ENCODE data around the gene LRBA.
A peak's percentile ranks its signal among the peaks of the same experiment; 100 is the strongest.

The LRBA gene

DNA sequence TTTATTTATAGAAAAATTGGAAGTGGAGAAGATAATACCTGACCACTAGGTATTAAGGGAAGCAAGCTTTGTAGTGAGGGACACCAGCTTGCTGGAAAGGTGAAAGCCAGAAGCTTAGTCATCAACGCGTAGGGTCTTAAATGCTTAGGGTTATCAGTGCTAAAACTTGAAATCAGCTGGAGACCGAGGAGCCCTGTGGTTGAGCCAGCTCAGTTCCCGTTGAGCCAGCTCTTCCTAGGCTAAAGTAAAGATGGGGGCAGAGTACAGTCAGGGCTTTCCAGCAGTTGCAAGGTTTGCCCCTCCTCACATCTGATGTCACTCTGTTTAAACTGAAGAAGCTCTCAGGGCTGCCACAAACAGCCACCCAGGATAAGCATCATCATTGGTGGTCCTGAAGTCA is 696.1 kb downstream of the LRBA start:
- no peak for DNase-seq (ENCODE audit: low spot score)

DNA sequence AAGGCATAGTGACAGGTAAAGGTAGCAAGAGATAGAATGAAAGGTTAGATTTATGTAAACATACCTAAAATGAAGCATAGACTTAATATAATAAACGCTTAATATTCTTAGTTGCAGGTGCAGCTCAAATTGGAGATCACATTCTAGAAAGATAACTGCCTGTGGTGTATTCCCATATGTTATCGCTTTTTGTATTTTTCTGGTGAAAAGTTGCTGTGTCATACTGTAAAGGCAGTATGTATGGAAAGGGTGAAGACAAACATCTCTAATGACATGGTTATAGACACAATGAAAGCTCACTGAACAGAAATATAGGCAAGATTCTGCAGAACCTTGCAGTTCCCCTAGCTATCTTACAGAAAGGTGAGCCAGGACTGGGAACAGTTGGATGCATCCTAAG is 696.6 kb downstream of the LRBA start:
- DNase-seq (ENCODE audit: low spot score), result no peak

DNA sequence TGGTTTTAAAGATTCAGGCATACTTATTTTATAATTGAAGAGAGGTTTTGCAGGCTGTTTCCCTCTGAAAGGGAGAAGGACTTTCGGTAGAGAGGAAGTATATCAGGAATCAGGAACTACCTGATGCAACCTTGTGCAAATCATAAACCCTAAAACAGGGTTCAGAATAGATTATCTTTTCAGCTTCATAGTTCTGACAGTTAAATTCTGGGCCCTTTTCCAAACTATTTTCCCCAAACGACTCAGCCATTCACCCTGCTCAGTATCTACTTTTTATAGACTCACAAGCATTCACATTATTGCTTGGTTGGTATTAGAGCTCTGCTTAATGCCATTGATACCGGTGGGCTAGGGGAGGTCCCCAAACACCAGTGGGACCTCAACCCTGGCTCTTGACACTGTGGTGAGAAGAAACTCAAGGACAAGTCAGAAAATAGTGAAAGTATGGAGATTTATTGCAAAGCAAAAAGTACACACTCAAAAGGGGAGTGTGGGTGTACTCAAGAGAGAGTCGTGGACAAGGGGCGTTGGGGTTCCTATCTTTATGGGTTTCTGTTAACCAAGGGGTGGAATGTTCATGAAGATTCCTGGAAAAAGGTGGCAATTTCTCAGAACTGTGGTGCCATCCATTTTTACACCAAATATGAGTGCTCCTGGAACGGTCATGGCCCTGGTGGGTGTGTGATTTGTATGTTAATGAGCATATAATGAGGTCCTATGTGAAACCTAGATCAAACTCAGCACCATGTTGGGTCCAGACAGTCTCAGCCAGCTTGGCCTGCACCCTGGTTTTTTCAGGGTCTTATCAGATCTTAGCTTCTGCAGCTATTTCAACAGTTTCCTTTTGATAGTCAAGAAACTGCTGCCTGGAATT is 698.5 kb downstream of the LRBA start:
- no peak for DNase-seq (ENCODE audit: low spot score)

DNA sequence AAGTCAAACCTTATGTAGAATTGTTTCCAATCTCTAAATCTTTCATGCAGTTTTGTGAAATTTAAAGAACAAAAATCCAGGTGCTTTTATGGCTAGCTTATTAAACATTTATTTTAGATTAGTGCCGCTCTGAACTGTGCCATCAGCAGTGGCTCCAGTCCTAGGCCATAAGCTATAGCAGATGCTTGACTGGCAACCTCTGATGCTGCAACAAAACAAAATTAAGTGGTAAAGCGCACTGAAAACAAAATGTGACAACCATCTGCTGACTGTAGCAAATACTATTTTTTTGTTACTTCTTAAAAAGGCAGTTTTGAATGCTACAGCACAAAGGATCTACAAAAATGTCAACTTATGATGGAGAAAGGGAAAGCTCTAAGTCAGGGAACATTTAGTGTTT is 699.4 kb downstream of the LRBA start:
- DNase-seq (ENCODE audit: low spot score), result no peak

DNA sequence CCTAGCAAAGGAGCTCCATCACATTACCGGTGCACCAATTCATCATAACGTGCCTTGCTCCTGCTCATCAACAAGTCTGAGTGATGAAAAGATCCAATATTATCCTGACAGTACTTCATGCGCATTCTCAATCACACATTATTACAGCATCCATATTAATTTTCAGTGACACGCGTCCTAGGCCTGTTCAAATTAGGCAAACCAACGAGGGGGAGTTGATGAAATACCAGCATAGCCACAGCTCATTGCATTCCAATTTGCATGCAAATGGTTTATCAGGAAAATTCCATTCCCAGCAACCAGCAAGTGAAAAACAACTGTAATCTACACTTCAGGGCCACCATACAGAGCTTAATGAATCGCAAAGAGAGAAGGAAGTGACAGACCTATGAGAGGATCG is 699.9 kb downstream of the LRBA start:
- DNase-seq (ENCODE audit: low spot score), result no peak

DNA sequence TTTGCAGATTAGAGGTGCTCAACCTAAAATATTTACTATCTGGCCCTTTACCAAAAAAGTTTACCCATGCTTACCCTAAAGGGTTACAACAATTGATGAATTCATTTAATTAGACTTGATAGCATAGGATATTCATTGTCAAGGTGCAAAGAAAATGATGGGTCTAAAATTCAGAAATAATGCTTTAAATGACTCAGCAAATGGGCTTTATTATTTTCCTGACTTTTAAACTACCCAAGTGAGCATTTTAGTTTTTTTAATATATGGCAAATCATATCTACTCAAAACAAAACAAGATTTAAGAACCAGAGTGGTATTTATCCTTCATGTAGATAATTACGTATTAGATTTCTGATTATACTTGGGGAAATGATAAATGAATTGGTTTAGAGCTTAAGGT is 701.1 kb downstream of the LRBA start:
- no peak for DNase-seq (ENCODE audit: low spot score)

DNA sequence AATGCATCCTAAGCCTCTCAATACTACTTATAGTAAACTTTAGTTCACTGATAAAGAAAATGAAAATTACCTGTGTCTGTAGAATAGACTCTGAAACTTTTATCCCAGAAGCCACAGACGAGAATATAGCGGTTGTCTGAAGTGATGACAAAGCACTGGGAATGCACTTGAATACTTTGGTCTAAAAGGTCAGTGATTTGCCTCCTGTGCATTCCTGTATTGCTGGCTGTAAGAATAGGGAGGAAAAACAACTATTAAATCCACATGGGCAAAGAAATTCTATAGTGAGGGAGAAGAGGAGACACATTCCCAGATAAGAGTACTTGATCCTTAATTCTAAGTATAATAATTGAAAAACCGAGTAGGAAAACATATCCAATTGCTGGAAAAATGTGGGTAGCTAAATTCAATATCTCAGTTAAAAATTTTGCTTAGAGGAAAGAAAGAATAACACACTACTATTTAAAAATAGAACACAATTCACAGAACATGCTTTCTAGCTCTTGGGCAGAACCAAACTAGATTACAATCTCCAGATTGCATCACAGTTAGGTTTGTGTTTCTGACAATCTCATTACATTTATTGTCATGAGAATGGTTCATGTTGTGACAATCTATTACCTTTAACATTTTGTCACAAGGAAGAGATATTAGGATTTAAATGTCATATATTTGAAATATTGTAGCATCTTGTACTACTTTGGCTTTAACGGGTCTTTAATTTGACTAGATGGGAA is 704.8 kb downstream of the LRBA start:
- DNase-seq (ENCODE audit: low spot score), result no peak

DNA sequence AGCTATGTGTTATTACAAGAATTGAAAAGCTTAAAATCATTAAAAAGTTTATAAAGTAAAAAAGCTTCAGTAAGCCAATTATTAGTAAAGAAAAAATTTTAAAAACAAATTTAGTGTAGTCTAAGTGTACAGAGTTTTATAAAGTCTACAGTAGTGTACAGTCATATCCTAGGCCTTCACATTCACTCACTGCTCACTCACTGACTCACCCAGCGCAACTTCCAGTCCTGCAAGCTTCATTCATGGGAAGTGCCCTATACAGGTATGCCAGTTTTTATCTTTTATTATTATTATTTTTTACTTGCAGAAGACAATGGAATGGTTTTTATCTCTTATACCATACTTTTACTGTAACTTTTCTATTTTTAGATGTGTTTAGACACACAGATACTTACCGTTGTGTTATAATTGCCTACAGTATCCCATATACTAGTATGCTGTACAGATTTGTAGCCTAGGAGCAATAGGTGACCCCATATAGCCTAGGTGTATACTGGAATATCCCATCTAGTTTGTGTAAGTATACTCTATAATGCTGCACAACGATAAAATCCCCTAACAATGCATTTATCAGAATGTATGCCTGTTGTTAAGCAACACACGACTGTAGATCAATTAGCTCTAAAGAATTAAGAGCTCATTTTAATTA is 706.1 kb downstream of the LRBA start:
- DNase-seq (ENCODE audit: low spot score), result no peak

DNA sequence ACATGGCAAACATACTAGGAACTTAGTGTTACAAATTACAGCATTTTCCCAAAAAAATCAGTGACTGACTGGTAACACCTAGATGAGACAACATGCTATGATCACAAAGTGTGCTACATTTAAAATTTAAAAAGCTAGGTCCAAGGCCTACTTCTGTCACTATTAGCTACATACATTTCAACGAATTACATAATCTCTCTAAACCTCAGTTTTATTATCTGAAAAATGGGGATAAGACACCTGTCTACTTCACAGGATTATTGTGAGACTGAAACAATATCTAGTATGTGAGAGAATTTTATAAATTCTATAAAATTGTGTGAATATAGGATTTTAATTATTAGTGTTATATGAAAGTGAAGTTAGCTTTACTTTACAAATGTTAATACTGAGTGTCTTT is 708.4 kb downstream of the LRBA start:
- DNase-seq (ENCODE audit: low spot score), result no peak

DNA sequence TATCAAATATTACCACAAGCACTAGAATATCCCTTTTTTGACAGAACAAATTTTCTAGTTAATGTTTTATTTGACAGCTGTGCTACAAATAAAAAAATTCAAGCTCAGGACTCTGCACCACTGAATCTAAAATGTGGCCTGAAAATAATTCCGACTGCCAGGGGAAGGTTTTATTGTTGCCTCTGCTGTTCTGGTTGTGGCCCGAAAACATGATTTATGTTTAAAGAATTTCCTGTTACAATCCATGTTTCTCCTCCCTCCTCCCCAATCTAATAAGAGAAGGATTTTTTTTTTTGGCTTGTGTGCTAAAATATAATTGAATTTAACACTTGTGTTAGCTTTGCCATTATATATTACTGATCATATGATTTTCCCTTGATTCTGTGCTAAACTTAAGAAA is 709.1 kb downstream of the LRBA start:
- no peak for DNase-seq (ENCODE audit: low spot score)

DNA sequence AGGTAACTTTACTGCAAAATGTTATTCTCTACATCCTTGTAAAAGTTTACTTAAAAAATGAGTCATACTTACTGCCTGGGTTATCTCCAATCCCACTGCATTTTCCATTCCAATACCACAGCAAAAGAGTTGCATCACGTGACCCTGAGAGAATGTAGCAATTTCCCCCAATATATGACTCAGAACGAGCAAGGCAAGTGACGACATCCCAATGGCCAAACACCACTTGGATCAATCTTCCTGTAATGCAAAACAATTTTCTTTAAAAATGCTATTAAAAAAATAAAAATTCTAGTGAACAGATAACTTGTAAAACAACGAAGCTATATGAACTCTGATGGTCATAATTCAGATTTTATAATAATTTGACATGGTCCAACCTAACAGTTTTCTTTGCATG is 712.5 kb downstream of the LRBA start:
- DNase-seq (ENCODE audit: low spot score), result no peak

DNA sequence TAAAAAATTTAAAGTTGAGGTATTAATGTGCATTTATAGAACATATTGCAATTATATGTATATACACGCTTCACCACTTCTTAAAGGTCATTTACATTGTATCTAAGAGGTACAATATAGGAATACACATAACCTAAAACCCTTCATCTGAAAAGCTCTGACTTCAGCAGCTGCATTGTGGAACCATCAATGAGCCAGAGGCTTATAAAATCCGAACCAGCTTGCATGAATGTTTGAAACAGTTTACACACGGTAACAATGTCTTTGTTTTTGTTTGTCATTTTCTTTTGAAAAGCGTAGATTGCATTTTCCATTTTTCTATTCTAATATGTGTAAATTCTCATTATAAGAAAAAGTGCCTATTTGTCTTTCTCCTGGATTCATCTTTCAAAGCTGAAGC is 715.3 kb downstream of the LRBA start:
- no peak for DNase-seq (ENCODE audit: low spot score)

DNA sequence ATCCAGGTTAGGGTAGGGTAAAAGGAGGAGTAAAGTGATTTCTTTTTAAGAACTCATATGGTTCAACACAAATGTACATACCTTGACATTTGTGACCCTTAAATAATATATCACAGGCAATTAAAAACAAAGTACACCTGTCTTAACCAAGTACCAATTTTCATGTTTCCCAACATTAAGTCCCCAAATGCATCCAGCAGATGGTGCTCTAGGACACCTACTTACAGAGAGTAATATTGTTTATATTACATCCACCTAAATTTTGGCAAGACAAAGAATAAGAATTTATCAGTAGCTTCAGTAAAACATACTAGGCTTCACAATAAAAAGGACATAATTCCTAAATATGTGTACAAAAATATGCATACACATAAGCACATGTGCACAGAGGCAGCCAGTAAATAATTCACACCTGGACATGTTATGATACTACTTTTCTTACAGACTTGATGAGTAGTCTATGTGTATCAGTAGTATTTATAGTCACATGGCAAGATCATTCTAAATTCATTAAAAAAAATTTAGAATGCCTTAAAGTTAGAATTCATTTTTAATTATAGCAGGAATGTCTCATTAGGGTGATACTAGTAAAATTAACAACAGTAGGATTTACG is 717.1 kb downstream of the LRBA start:
- peak; percentile 47 for DNase-seq (ENCODE audit: low spot score)

DNA sequence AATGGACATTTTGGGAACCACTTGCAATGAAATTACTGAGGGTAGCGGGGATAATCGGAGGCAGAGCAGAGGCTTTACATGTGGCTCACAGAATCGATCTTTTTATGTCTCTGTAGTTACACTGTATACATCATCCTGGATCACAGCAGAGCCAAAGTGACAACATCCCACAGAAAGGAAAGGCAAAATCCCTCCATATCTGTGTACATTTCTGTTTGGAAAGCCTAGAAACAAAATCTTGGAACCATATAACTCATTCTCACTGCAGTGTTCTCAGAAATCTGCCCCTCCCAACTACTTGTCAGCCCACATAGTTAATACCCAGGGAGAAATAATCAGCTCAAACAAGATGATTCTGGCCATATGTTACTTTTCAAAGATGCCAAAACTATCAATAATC is 725.2 kb downstream of the LRBA start:
- DNase-seq (ENCODE audit: low spot score), result no peak

DNA sequence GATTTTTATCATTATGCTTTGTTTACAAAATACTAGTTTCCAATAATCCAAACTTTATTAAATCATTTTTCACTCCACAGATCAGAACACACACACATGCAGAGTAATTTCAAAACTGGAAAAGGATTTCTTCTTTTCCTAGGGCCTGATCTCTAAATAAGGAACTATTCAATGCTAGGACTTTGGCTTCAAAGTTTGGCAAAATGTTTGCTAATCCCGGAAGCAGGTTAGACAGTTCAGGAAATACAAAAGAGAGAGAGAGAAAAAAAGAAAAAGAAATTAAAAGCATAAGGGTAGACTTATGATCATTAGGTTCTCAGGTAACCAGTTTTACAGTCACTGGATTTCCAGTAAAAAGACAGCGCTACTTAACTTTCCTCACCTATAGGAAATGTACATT is 725.9 kb downstream of the LRBA start:
- no peak for DNase-seq (ENCODE audit: low spot score)

DNA sequence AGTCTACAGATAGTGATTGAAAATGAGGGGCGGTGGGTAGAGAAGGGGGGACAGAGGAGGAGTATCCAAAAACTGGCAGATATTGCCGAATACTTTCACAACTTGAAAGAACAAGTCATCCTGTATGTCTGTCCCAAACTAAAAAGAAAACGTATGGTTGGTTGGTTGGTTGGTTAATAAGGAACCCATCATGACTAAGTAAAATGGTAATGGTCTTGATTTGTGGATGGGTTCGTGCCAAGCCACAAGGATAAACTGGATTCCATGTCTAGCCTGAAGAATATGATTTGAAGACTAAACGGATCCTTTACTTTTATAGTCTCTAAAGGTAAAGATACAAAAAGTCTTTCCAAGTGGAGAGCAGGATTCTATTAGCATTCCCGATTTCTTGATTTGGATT is 728.4 kb downstream of the LRBA start:
- DNase-seq (ENCODE audit: low spot score), result no peak

DNA sequence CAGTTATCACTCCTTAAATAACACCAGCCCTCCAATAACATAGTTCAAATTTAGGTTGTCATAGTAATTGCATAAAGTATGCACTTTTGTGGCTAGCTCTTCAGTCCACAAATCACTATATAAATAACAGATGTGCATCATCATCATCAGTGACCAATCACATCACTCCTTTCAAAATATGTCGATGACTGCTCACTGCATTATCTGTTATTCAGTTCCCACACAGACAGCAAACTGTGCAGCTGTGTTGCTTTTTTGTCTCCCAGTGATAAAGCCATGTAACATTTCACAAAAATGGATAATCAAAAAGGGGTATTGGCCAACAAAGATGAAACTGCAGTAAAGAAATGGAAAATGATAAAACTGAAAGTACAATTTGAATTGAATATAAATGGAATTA is 731.4 kb downstream of the LRBA start:
- no peak for DNase-seq (ENCODE audit: low spot score)

DNA sequence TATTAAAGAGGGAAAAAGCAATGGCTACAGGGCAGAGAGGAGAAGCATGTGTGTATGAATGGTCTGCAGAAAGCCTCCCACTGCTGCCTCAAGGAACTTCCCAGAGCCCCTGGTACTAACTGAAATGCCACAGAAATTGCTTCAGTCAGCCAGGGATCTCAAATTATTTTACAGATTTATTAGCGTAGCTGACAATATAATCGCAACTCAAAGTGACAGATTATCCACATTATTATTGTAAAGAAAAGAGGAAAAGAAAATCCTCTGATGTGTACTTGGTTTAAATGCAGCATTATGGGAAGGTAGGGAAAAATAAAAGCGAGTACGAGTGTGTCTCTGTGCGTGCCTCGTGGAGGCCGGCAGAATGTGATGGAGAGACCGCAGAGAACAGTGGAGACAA is 734.1 kb downstream of the LRBA start:
- no peak for DNase-seq (ENCODE audit: low spot score)

DNA sequence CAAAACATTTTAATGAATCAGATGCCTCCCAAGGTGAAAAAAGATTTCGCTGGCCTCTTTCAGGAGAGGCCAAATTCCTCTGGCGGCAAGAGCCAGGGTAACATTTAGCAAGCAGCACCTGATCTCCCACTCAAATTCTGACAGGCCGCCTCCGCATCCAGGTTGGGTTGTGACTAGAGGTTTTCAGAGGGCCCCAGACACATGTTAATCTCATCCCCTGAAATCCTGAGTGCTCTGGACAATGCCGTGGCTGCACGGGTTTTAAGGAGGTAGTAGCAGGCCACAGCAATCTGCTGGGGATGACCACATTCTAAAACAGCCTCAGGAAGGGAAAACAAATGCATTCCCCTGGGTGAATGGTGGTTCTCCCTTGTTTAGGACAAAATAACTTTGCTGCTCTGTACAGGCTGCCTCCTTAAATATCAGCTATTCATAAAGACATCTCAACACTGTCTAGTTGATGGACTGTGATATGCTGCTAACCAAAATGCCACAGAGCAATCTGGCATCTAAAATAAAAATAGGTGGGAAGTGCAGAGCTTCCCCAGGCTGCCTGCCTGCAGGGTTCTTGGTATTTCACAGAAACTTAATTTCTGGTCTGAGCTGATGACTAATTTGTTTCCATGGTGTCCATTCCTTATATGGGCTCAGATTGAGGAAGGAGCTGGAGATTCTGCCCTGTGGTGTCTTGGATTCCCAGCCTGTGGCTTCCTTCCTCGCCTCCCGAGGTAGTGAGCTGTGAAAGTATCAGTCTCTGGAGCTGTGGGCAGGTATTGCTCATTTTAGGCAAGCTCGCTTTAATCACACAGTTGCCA is 734.8 kb downstream of the LRBA start:
- DNase-seq (ENCODE audit: low spot score), result no peak

DNA sequence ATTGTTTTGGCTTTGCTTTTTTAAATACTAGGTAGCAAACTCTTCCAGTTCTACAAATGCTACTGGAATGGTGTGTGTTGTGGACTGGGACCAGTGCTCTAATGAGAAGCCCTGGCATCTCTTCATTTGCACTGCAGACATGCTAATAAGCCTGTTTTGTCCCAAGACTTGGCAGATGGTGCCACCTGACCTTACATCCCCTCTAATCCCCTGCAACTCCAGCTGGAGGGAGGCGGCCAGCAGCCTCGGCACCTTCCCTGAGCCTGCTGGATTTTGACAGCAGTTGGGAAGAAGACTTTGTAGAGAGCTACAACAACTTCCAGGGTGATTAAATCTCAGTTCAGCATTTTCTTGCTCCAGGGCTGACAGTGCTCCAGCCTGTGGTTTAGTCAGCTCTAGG is 736.9 kb downstream of the LRBA start:
- DNase-seq (ENCODE audit: low spot score), result no peak

DNA sequence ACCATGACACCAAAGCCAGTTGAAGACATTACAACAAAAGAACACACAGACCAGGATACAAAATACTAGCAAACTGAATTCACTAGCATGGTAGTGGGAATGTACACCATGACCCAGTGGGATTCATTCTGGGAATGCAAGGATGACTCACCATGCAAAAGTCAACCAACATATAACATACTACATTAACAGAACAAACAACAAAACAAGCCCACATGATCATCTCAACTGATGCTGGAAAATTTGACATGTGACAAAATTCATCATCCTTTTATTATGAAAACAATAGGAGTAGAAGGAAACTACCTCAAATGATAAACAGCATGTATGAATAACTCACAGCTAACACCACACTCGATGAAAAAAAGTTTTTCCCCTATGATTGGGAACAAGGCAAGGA is 746.6 kb downstream of the LRBA start:
- DNase-seq (ENCODE audit: low spot score), result no peak

DNA sequence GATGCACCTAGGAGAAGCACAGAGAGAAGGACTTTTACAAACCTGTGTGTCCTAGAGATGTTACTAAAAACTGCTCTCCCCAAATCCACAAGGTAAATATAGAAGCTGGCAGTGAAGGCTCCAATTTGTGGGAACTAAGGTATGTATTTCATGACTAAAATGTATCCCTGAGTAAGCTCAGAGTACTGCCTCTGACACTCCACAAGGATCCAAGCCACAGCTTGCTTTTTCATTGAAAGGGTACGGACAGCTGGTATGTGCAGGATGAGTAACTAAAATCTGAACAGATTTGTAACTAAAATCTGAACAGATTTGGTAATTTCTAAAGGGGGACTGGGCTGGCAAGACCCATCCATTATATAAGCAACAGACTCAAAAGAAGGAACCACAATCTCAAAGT is 749.3 kb downstream of the LRBA start:
- DNase-seq (ENCODE audit: low spot score), result no peak
